Cardiac muscle cell (in vitro differentiated cells and primary cell): ENCODE measurements around the gene ITPKA. TPM values are rescaled to one million over a fixed set of nuclear protein-coding genes. Genes with fewer than 3 reads are reported as not detected.
A peak's percentile ranks its signal among the peaks of the same experiment; 100 is the strongest.

Experiments
- DNase-seq, 2 donors: peaks; one replicate each; pipeline versions ENCODE4 v3.0.0 to v3.0.0-alpha.2; 2010 to 2017; ENCODE audit warnings: low read depth in 1 of 2, low spot score in 1 of 2
- H3K27ac ChIP-seq: fragments of 200-600 bp; sonication (generic); 2 replicates; pipeline ENCODE4 v1.5.1; 2016
- H3K27me3 ChIP-seq: fragments of 200-600 bp; sonication (generic); 2 replicates; pipeline ENCODE4 v1.6.0; 2016; ENCODE audit warnings: control low read depth
- H3K36me3 ChIP-seq: fragments of 200-600 bp; sonication (generic); 2 replicates; pipeline ENCODE4 v1.5.1; 2016; ENCODE audit warnings: control low read depth
- H3K4me1 ChIP-seq: fragments of 200-600 bp; sonication (generic); 2 replicates; pipeline ENCODE4 v1.8.1; 2017; ENCODE audit warnings: low read depth, mild to moderate bottlenecking, mixed run types
- H3K4me3 ChIP-seq: fragments of 200-600 bp; sonication (generic); 2 replicates; pipeline ENCODE4 v1.5.1; 2016; ENCODE audit warnings: mild to moderate bottlenecking
- H3K9me3 ChIP-seq: fragments of 200-600 bp; sonication (generic); 2 replicates; pipeline ENCODE4 v1.5.1; 2017; ENCODE audit warnings: low read depth, mild to moderate bottlenecking, control low read depth
- CTCF ChIP-seq: IDR thresholded peaks from 2 replicates; pipeline ENCODE4 v1.5.1; 2012; ENCODE audit warnings: low read depth, mild to moderate bottlenecking, low read length
- polyA plus RNA-seq: library from polyadenylated mRNA; unstranded; fragments of >200 nt; fragmentation: Nextera tagmentation; extraction: Ambion mirVana; gene quantifications from 2 replicates; pipeline ENCODE4 v1.2.1, GENCODE V29; 2016
- total RNA-seq: library from RNA; depleted of rRNA; stranded (reverse); fragments of >200 nt; gene quantifications from 2 replicates; pipeline ENCODE4 v1.2.3, GENCODE V29; 2016

Gene ITPKA
- total and polyA plus RNA-seq, 2 experiments from 2014 or later: 6.0 to 6.4 TPM

GRCh38 chr15:41490355-41490754 lies 3.3 kb upstream of the ITPKA start:
- peaks cover 5% of the 10 kb centered on the region for H3K4me1 ChIP-seq
- no peaks in the 10 kb centered on the region for H3K36me3 ChIP-seq
- no peaks in the 10 kb centered on the region for H3K9me3 ChIP-seq
- no peak overlapping the region for H3K4me3 ChIP-seq
- peaks cover 40% of the 10 kb centered on the region for H3K27me3 ChIP-seq
- H3K27ac ChIP-seq: no peak overlapping the region
- peak in 1 of 2 donors; percentile 91 for DNase-seq
- TF ChIP-seq CTCF: no peak

- H3K4me1 ChIP-seq: peaks cover 5% of the 10 kb centered on the region
- TF ChIP-seq CTCF: no peak
- H3K4me3 ChIP-seq: no peak overlapping the region
- no peaks in the 10 kb centered on the region for H3K36me3 ChIP-seq
- no peaks in the 10 kb centered on the region for H3K9me3 ChIP-seq
- peaks cover 55% of the 10 kb centered on the region for H3K27me3 ChIP-seq
- DNase-seq: no peak
- no peak overlapping the region for H3K27ac ChIP-seq
Measured at GRCh38 chr15:41491889-41492288, 1.8 kb upstream of the ITPKA start.

- Histone ChIP-seq H3K9me3 (no peaks in the 10 kb centered on the region), H3K4me1 (peaks cover 5% of the 10 kb centered on the region), H3K27me3 (peaks cover 63% of the 10 kb centered on the region), H3K27ac (no peak overlapping the region), H3K36me3 (no peaks in the 10 kb centered on the region), H3K4me3 (peak overlapping the region; percentile 47)
- TF ChIP-seq CTCF: no peak
- DNase-seq: no peak
Measured at GRCh38 chr15:41492597-41493204, 973 bp upstream of the ITPKA start.

GRCh38 chr15:41493902-41494189 lies 172 bp downstream of the ITPKA start:
- peaks cover 75% of the 10 kb centered on the region for H3K27me3 ChIP-seq
- H3K4me3 ChIP-seq: peak overlapping the region; percentile 47
- peaks cover 5% of the 10 kb centered on the region for H3K4me1 ChIP-seq
- H3K36me3 ChIP-seq: no peaks in the 10 kb centered on the region
- no peak overlapping the region for H3K27ac ChIP-seq
- H3K9me3 ChIP-seq: no peaks in the 10 kb centered on the region
- no peak for TF ChIP-seq CTCF
- DNase-seq: no peak

- peaks cover 80% of the 10 kb centered on the region for H3K27me3 ChIP-seq
- no peaks in the 10 kb centered on the region for H3K36me3 ChIP-seq
- H3K27ac ChIP-seq: no peak overlapping the region
- no peaks in the 10 kb centered on the region for H3K9me3 ChIP-seq
- H3K4me1 ChIP-seq: peaks cover 5% of the 10 kb centered on the region
- no peak for TF ChIP-seq CTCF
- H3K4me3 ChIP-seq: peak overlapping the region; percentile 47
- peak in 1 of 2 donors; percentile 39 for DNase-seq
Measured at GRCh38 chr15:41494190-41494921, 682 bp downstream of the ITPKA start.
